IMR-90 (cell line): ENCODE data around the gene LTN1. TPM values are rescaled to one million over a fixed set of nuclear protein-coding genes. Genes with fewer than 3 reads are reported as not detected.

Experiments used
- ATAC-seq: fragments of 200-7000 bp; cut with Tn5 transposase; 2 replicates; pipeline ENCODE4 v1.9.1; 2020; ENCODE audit warnings: low read depth, mild to moderate bottlenecking, moderate library complexity
- BruUV-seq: library from RNA; stranded (reverse); fragments of 400-500 nt; replicated peaks from 2 replicates; lab custom pipeline; 2021; lab: Mats Ljungman, UMichigan
- CTCF ChIA-PET: fragments of 300-600 bp; formaldehyde crosslinking; extraction: SDS; loops from one replicate; lab custom pipeline; 2021; ENCODE audit warnings: antibody characterized with exemption; lab: Yijun Ruan, JAX
- POLR2A ChIA-PET: fragments of 300-600 bp; sonication (Branson Sonifier 250); formaldehyde crosslinking; loops from one replicate; lab custom pipeline; 2022; ENCODE audit warnings: antibody characterized with exemption; ENCODE audit not compliant: unreplicated experiment; lab: Charles Lee
- DNase-seq: peaks from one replicate; pipeline ENCODE4 v3.0.0; 2013
- H2AFZ ChIP-seq: replicated peaks from 2 replicates; pipeline ENCODE3; 2013; ENCODE audit warnings: low read length, mild to moderate bottlenecking; ENCODE audit not compliant: poor library complexity
- H2AK5ac ChIP-seq: 2 replicates; pipeline ENCODE4 v1.6.1; 2013; ENCODE audit warnings: low read depth, low read length, inconsistent platforms
- H2AK9ac ChIP-seq: replicated peaks from 2 replicates; pipeline ENCODE3; 2013; ENCODE audit warnings: mild to moderate bottlenecking, low read depth, low read length, moderate library complexity; ENCODE audit not compliant: poor library complexity
- H2BK120ac ChIP-seq: 2 replicates; pipeline ENCODE4 v1.6.1; 2013; ENCODE audit warnings: low read depth, low read length, inconsistent platforms
- H2BK15ac ChIP-seq: 3 replicates; pipeline ENCODE4 v1.6.1; 2013; ENCODE audit warnings: low read depth, low read length, inconsistent platforms
- H2BK20ac ChIP-seq: 2 replicates; pipeline ENCODE4 v1.6.1; 2013; ENCODE audit warnings: low read depth, mild to moderate bottlenecking, inconsistent platforms, low read length, moderate library complexity
- H2BK5ac ChIP-seq: 2 replicates; pipeline ENCODE4 v1.6.1; 2013; ENCODE audit warnings: mild to moderate bottlenecking, low read depth, low read length, inconsistent platforms; ENCODE audit not compliant: poor library complexity, severe bottlenecking
- H3K14ac ChIP-seq: replicated peaks from 2 replicates; pipeline ENCODE4 v1.6.1; 2013; ENCODE audit warnings: low read depth, low read length, inconsistent platforms
- H3K18ac ChIP-seq: 2 replicates; pipeline ENCODE4 v1.6.1; 2013; ENCODE audit warnings: low read depth, low read length, control low read depth
- H3K23ac ChIP-seq: 2 replicates; pipeline ENCODE4 v1.6.1; 2013; ENCODE audit warnings: low read depth, low read length, inconsistent platforms
- H3K27ac ChIP-seq: 2 replicates; pipeline ENCODE4 v1.5.1; 2013; ENCODE audit warnings: mild to moderate bottlenecking, control low read depth, low read length; ENCODE audit not compliant: insufficient read depth
- H3K27me3 ChIP-seq: 2 replicates; pipeline ENCODE4 v1.6.1; 2013; ENCODE audit warnings: low read length; ENCODE audit not compliant: control insufficient read depth, insufficient read depth
- H3K36me3 ChIP-seq: 2 replicates; pipeline ENCODE4 v1.6.1; 2013; ENCODE audit warnings: low read length, mixed read lengths; ENCODE audit not compliant: control insufficient read depth, insufficient read depth
- H3K4ac ChIP-seq: 2 replicates; pipeline ENCODE4 v1.6.1; 2013; ENCODE audit warnings: low read depth, low read length, inconsistent platforms
- H3K4me1 ChIP-seq: 2 replicates; pipeline ENCODE4 v1.6.1; 2013; ENCODE audit warnings: low read length, mixed read lengths; ENCODE audit not compliant: control insufficient read depth, insufficient read depth
- H3K4me2 ChIP-seq: 2 replicates; pipeline ENCODE4 v1.6.1; 2013; ENCODE audit warnings: low read depth, mild to moderate bottlenecking, control low read depth, low read length, moderate library complexity
- H3K4me3 ChIP-seq: 2 replicates; pipeline ENCODE4 v1.5.1; 2013; ENCODE audit warnings: low read depth, mild to moderate bottlenecking, control low read depth, low read length, moderate library complexity; ENCODE audit not compliant: insufficient read depth
- H3K56ac ChIP-seq: 2 replicates; pipeline ENCODE4 v1.6.1; 2013; ENCODE audit warnings: low read length, inconsistent platforms; ENCODE audit not compliant: insufficient read depth; ENCODE audit errors: extremely low read depth
- H3K79me1 ChIP-seq, 2 experiments: 2 replicates each; pipeline ENCODE4 v1.6.1; 2013; ENCODE audit warnings: low read length in 2 of 2, inconsistent platforms in 1 of 2, low read depth in 1 of 2
- H3K9ac ChIP-seq: 2 replicates; pipeline ENCODE4 v1.6.1; 2013; ENCODE audit warnings: low read depth, low read length, control low read depth
- H3K9me1 ChIP-seq: 2 replicates; pipeline ENCODE4 v1.6.1; 2013; ENCODE audit warnings: low read length, inconsistent platforms; ENCODE audit not compliant: insufficient read depth
- H3K9me3 ChIP-seq: 2 replicates; pipeline ENCODE4 v1.6.1; 2013; ENCODE audit warnings: low read length; ENCODE audit not compliant: control insufficient read depth, insufficient read depth
- H4K20me1 ChIP-seq: 2 replicates; pipeline ENCODE4 v1.6.1; 2013; ENCODE audit warnings: low read length, inconsistent platforms; ENCODE audit not compliant: insufficient read depth
- H4K5ac ChIP-seq: 2 replicates; pipeline ENCODE4 v1.6.1; 2013; ENCODE audit warnings: mild to moderate bottlenecking, low read depth, low read length, control low read depth
- H4K8ac ChIP-seq, 2 experiments: 2 replicates each; pipeline ENCODE4 v1.6.1; 2013; ENCODE audit warnings: low read depth in 2 of 2, low read length in 2 of 2, control low read depth in 1 of 2, inconsistent platforms in 1 of 2
- H4K91ac ChIP-seq: 2 replicates; pipeline ENCODE4 v1.6.1; 2013; ENCODE audit warnings: low read depth, low read length, inconsistent platforms; ENCODE audit not compliant: insufficient read depth
- RAD21 ChIP-seq: IDR thresholded peaks from 2 replicates; pipeline ENCODE4 v1.6.1; 2012; ENCODE audit warnings: low read length, improper control_type of control experiment
- WGBS, 2 experiments: methylation state at CpG; one replicate each; pipeline versions ENCODE4 v1.1.5 to v1.1.7; 2013; ENCODE audit warnings: missing lambda C conversion rate in 2 of 2; ENCODE audit not compliant: insufficient read length in 1 of 2; ENCODE audit errors: extremely low coverage in 2 of 2; 5-methylcytosine and 5-hydroxymethylcytosine counted together
- dilution Hi-C: fragments of 300-500 bp; cut with HindIII; formaldehyde crosslinking; loops from one replicate; pipeline ENCODE4 v1.14.3; 2018; ENCODE audit warnings: low sequenced_read_pairs; ENCODE audit not compliant: unreplicated experiment
- in situ Hi-C: fragments of 300-500 bp; cut with MboI; formaldehyde crosslinking; loops from 3 replicates; pipeline ENCODE4 v1.14.3; 2019; ENCODE audit warnings: low sequenced_read_pairs, inconsistent platforms, mixed read lengths
- intact Hi-C: fragments of 100-400 bp; cut with micrococcal nuclease; formaldehyde crosslinking; loops from 2 replicates; pipeline ENCODE4 v1.10.0; 2022
- polyA plus RNA-seq, 3 experiments: library from polyadenylated mRNA; depleted of rRNA; stranded (reverse); fragments of >200 nt; gene quantifications; 2 replicates each; pipeline ENCODE4 v1.2.3, GENCODE V29; 2012; ENCODE audit warnings: low replicate concordance in 1 of 3
- total RNA-seq: library from RNA; depleted of rRNA; stranded (reverse); fragments of >200 nt; gene quantifications from 2 replicates; pipeline ENCODE4 v1.2.3, GENCODE V29; 2012

The LTN1 gene
- total and polyA plus RNA-seq, 2 of the 4 experiments (the other 2 are of a cell fraction) = 6.7 to 35.5 TPM

DNA sequence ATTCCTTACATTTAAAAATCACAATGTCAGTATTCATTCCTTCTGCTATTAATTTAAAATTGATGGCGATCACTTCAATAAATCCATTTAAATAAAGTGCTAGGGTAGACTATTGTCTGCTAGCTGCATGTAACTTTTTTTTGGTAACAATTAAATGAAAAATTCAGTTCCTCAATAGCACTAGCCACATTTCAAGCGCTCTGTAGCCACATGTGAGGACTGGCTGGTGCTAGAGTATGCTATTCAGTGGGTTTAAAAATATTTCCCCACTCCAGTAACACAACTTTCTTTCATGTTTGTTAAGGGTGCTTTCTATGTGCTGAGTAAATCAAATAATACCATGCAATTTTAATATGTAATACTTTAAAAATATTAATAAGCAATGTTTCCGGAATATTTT is 108.2 kb downstream of the LTN1 start:
- Histone ChIP-seq H3K18ac (peak overlapping the region; percentile 69; the same call in 1 of the 2 replicates), H4K20me1 (no peaks in the 10 kb centered on the region), H2BK20ac (no peak overlapping the region), H3K9me1 (peaks cover 3% of the 10 kb centered on the region; the same call in 1 of the 2 replicates), H3K4ac (peak overlapping the region; percentile 99), H3K4me1 (0 out of 2 replicates have a peak, but pooled peaks cover 2% of the 10 kb centered on the region), H3K79me1 (peaks cover 8 to 10% of the 10 kb centered on the region in 2 experiments; a peak in 3 of 4 replicates), H3K9me3 (no peaks in the 10 kb centered on the region), H2BK5ac (peak overlapping the region; percentile 97), H3K23ac (peak overlapping the region; percentile 94), H4K8ac (peak overlapping the region; percentile 58 to 99; a peak in 3 of 4 replicates), H3K9ac (peak overlapping the region; percentile 81), H4K91ac (peak overlapping the region; percentile 97; the same call in 1 of the 2 replicates), H2BK120ac (0 out of 2 replicates have a peak overlapping the region, but pooled peaks have one; percentile 25), H4K5ac (no peak overlapping the region), H3K27ac (peak overlapping the region; percentile 92), H3K27me3 (no peaks in the 10 kb centered on the region), H3K4me2 (peak overlapping the region; percentile 88), H3K36me3 (no peaks in the 10 kb centered on the region), H3K4me3 (peak overlapping the region; percentile 72), H2AK5ac (no peak overlapping the region), H3K14ac (peak overlapping the region; percentile 98), H3K56ac (peak overlapping the region; percentile 5; the same call in 1 of the 2 replicates), H2AK9ac (no peak overlapping the region), H2AFZ (peak overlapping the region; percentile 100), H2BK15ac (no peak overlapping the region; the same call in 2 of the 3 replicates)
- in situ Hi-C loops = no loop called here
- WGBS, 2 experiments = no CpG with 5 or more reads among the region's 3 CpGs
- ATAC-seq (peak; percentile 50), DNase-seq (peak; percentile 8)
- dilution Hi-C loops = no loop called here
- BruUV-seq = no TSS peak
- TF ChIP-seq RAD21 = no peak
- ChIA-PET POLR2A (no interaction called here), CTCF (interaction anchor here (1.0 to 1.2 kb wide), 2 partner anchors 9 to 142 kb away, joined by 3 read pairs; no protein-coding TSS in a partner anchor)
- intact Hi-C loops = loop anchor here (5.0 kb wide), 1 partner anchor 62 kb away; no protein-coding TSS in a partner anchor
